Right atrium auricular region (tissue), 2 donors: ENCODE data around the gene NAALADL2. TPM values are rescaled to one million over a fixed set of nuclear protein-coding genes. Genes with fewer than 3 reads are reported as not detected.

Source experiments
- DNase-seq: peaks from one replicate; pipeline ENCODE4 v3.0.0-alpha.2; 2019; ENCODE audit warnings: low spot score
- H3K27ac ChIP-seq, 2 donors: fragments of 200-600 bp; sonication (generic); 1 replicate in 1 of 2; 2 replicates in 1 of 2; pipeline ENCODE4 v1.5.1; 2016 to 2019
- H3K27me3 ChIP-seq, 2 donors: fragments of 200-600 bp; sonication (generic); one replicate each; pipeline versions ENCODE4 v1.5.1 to v1.6.0; 2017 to 2019
- H3K36me3 ChIP-seq: fragments of 200-600 bp; sonication (generic); one replicate; pipeline ENCODE4 v1.5.1; 2016
- H3K4me1 ChIP-seq, 2 donors: fragments of 200-600 bp; sonication (generic); one replicate each; pipeline versions ENCODE4 v1.5.1 to v1.6.0; 2017 to 2019
- H3K4me3 ChIP-seq, 2 donors: fragments of 200-600 bp; sonication (generic); 1 replicate in 1 of 2; 2 replicates in 1 of 2; pipeline ENCODE4 v1.5.1; 2017 to 2019; ENCODE audit warnings: mild to moderate bottlenecking in 1 of 2, moderate library complexity in 1 of 2
- H3K9me3 ChIP-seq, 2 donors: fragments of 200-600 bp; sonication (generic); one replicate each; pipeline ENCODE4 v1.5.1; 2019
- CTCF ChIP-seq, 2 donors: fragments of 200-600 bp; sonication (generic); IDR thresholded peaks; one replicate each; pipeline ENCODE4 v1.5.1; 2019; ENCODE audit warnings: antibody characterized with exemption in 2 of 2
- total RNA-seq, 2 donors: library from RNA; depleted of rRNA; stranded (reverse); fragments of >200 nt; gene quantifications; one replicate each; pipeline ENCODE4 v1.1.0, GENCODE V29; 2016

Gene NAALADL2
- total RNA-seq, 2 donors from 2014 or later = 2.5 to 3.2 TPM

DNA sequence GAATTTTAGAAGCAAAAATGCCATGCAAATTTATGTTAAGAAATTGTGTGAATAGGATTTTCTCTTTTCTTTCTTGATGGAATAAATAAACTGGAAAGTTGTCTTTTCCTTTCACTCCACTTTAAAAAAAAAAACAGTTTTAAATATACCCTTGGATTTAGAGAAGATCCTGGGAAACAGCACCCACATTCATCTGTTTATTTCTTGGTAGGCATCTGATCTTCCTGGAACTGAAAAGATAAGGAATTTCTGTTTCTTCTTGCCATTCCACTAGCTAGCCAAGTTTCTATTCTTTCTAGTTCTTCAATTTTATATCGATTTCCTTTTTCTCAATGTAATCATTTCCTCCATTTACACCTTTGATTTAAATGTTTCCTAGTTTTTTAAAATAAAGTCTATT lies 420.8 kb downstream of the NAALADL2 start:
- Histone ChIP-seq H3K27ac (no peak overlapping the region), H3K27me3 (no peaks in the 10 kb centered on the region), H3K36me3 (no peaks in the 10 kb centered on the region), H3K4me1 (no peaks in the 10 kb centered on the region), H3K4me3 (no peak overlapping the region), H3K9me3 (no peaks in the 10 kb centered on the region)
- no peak for DNase-seq
- TF ChIP-seq CTCF (IDR thresholded peaks at IDR 0.05) = no peak

GRCh38 chr3:175287361-175287963 lies 428.3 kb downstream of the NAALADL2 start:
- no peak for TF ChIP-seq CTCF (IDR thresholded peaks at IDR 0.05)
- no peak overlapping the region for H3K4me3 ChIP-seq
- H3K27ac ChIP-seq = no peak overlapping the region
- H3K27me3 ChIP-seq = no peaks in the 10 kb centered on the region
- no peak for DNase-seq
- no peaks in the 10 kb centered on the region for H3K9me3 ChIP-seq
- H3K4me1 ChIP-seq = no peaks in the 10 kb centered on the region
- H3K36me3 ChIP-seq = no peaks in the 10 kb centered on the region

- H3K27ac ChIP-seq = no peak overlapping the region
- no peak for TF ChIP-seq CTCF (IDR thresholded peaks at IDR 0.05)
- H3K4me3 ChIP-seq = no peak overlapping the region
- H3K4me1 ChIP-seq = no peaks in the 10 kb centered on the region
- H3K9me3 ChIP-seq = no peaks in the 10 kb centered on the region
- H3K27me3 ChIP-seq = no peaks in the 10 kb centered on the region
- DNase-seq = no peak
- H3K36me3 ChIP-seq = no peaks in the 10 kb centered on the region
Measured at GRCh38 chr3:175288621-175289020, 429.5 kb downstream of the NAALADL2 start.

GRCh38 chr3:175294793-175295192 lies 435.7 kb downstream of the NAALADL2 start:
- no peaks in the 10 kb centered on the region for H3K36me3 ChIP-seq
- H3K9me3 ChIP-seq = no peaks in the 10 kb centered on the region
- DNase-seq = no peak
- no peak overlapping the region for H3K27ac ChIP-seq
- H3K4me1 ChIP-seq = no peaks in the 10 kb centered on the region
- H3K27me3 ChIP-seq = no peaks in the 10 kb centered on the region
- no peak overlapping the region for H3K4me3 ChIP-seq
- no peak for TF ChIP-seq CTCF (IDR thresholded peaks at IDR 0.05)

- TF ChIP-seq CTCF (IDR thresholded peaks at IDR 0.05) = no peak
Measured at GRCh38 chr3:175295248-175296130, 436.4 kb downstream of the NAALADL2 start.

More at GRCh38 chr3:175295248-175296130, 436.4 kb downstream of the NAALADL2 start:
- Histone ChIP-seq H3K9me3 (no peaks in the 10 kb centered on the region), H3K4me1 (no peaks in the 10 kb centered on the region), H3K36me3 (no peaks in the 10 kb centered on the region), H3K4me3 (no peak overlapping the region), H3K27me3 (no peaks in the 10 kb centered on the region), H3K27ac (no peak overlapping the region)
- no peak for DNase-seq
